Measurements from ENCODE around the gene ZNF740. TPM values are rescaled to one million over a fixed set of nuclear protein-coding genes. Genes with fewer than 3 reads are reported as not detected.
A peak's percentile ranks its signal among the peaks of the same experiment; 100 is the strongest.

Gene ZNF740
- total RNA-seq, 1 donor from 2014 or later: 46.8 TPM

DNA sequence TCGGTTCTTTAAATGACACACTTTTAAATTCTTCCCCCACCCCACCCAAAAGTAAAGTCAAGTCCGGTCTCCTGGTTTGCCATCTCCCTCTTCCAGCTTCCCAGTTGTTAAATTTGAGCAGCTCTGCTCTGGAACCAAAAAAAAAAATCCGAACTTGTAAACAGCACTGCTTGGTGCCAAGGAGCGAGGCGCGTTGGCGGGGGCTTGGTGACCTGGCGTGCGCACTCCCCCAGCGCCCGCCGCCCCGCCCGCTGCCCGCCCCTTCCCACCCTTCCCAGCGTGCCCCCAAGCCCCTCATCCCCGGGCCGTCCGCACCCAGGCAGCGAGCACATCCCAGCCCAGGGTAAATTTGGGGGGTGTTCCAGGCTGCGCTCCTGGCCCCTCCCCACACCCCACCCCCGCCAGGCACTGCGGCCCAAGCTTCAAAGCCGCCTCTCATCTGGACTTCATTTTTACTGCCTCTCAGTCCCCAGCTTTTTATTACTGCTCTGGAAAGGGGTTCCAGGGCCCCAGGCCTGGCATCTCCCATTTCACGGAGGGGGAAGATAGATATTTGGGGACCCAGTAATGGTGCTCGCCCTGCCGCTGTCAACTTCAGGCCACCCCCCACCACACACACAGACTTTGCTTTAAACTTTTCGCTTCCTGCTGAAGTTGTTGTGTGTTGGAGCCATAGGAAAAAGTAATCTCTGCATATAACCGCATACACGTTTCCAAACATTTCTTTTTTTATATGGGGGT lies 38.2 kb downstream of the ZNF740 start:
- Histone ChIP-seq H3K4me1 (peaks cover 70% of the 10 kb centered on the region), H3K27me3 (no peaks in the 10 kb centered on the region), H3K4me3 (peak overlapping the region; percentile 79), H3K9me3 (no peaks in the 10 kb centered on the region), H3K36me3 (peaks cover 16% of the 10 kb centered on the region), H3K27ac (peak overlapping the region; percentile 99)
- DNase-seq (no peak), ATAC-seq (no peak)
- no peak for TF ChIP-seq CTCF (IDR thresholded peaks at IDR 0.05)
- intact Hi-C loops (cut with DNase I): loop anchor here (10.0 kb wide), 1 partner anchor 66 kb away; no protein-coding TSS in a partner anchor

GRCh38 chr12:53219292-53219955 lies 38.9 kb downstream of the ZNF740 start:
- H3K4me3 ChIP-seq: peak overlapping the region; percentile 79
- DNase-seq (peak; percentile 76), ATAC-seq (no peak)
- H3K27me3 ChIP-seq: no peaks in the 10 kb centered on the region
- intact Hi-C loops (cut with DNase I): loop anchor here (10.0 kb wide), 1 partner anchor 65 kb away; no protein-coding TSS in a partner anchor
- H3K36me3 ChIP-seq: peaks cover 9% of the 10 kb centered on the region
- H3K9me3 ChIP-seq: no peaks in the 10 kb centered on the region
- H3K27ac ChIP-seq: peak overlapping the region; percentile 99
- peaks cover 70% of the 10 kb centered on the region for H3K4me1 ChIP-seq
- no peak for TF ChIP-seq CTCF (IDR thresholded peaks at IDR 0.05)

DNA sequence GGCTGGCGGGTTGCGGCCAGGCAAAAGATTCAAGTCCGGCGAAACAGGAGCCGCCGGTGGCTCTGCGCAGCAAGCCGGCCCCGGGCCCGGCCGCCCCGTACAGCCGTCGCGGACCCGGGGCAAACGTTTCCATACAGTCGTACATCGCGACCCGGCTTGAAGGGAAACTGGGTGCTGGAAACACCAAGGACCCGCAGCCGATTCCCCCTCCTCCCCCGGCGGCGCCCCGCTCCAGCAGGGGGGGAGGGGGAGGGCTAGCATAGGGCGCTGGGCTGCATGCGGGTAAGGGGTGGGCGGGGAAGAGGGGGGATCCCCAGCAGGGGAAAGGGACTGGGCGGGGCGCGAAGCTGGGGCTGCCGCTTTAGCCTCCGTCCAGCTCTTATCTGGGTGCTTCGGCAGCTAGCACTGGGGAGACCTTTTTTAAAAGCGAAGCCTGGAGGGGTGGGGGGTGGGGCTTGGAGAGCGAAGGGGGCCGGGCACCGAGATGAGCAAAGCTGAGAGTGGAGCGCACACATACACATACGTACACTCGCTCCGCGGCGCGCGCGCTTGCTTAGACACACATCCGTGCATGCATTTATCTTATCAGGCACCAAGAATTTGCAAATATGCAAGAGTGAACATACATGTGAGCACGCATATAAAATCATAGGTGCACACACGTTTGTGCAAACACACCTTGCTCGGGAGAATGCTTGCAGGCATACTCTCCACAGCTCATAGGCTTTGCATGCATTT lies 39.6 kb downstream of the ZNF740 start:
- peaks cover 71% of the 10 kb centered on the region for H3K4me1 ChIP-seq
- no peaks in the 10 kb centered on the region for H3K9me3 ChIP-seq
- no peak for TF ChIP-seq CTCF (IDR thresholded peaks at IDR 0.05)
- intact Hi-C loops (cut with DNase I): loop anchor here (10.0 kb wide), 1 partner anchor 65 kb away; no protein-coding TSS in a partner anchor
- H3K4me3 ChIP-seq: peak overlapping the region; percentile 79
- H3K27me3 ChIP-seq: no peaks in the 10 kb centered on the region
- peak; percentile 3 for ATAC-seq
- H3K27ac ChIP-seq: peak overlapping the region; percentile 99
- DNase-seq: peak; percentile 84
- H3K36me3 ChIP-seq: peaks cover 2% of the 10 kb centered on the region

DNA sequence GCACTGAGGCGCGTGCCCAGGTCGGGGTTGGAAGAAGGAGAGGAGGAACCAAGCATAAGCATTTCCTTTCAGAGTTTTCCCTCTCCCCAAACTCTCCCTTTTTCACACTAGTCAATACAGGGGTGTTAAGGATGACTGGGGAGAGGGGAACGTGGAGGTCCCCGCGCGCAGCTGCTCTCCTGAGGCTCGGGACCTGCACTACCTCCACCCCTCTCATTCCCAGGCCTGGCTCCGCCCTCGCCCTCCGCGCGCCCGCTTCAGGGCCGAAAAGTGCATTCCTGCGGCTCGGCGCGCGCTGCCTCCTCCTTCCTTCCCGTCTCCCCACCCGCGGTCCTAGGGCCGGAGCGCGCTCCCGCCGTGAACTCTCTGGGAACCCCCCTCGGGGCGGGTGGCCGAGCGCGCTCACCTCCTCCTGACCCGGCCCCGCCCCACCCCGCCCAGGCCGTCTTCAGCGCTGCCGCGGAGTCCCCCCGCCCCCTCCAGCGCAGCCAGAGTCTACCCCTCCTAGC lies 40.2 kb downstream of the ZNF740 start:
- Histone ChIP-seq H3K36me3 (no peaks in the 10 kb centered on the region), H3K27ac (peak overlapping the region; percentile 99), H3K27me3 (no peaks in the 10 kb centered on the region), H3K4me3 (peak overlapping the region; percentile 79), H3K9me3 (no peaks in the 10 kb centered on the region), H3K4me1 (peaks cover 68% of the 10 kb centered on the region)
- ATAC-seq: peak; percentile 87
- peak; percentile 98 for DNase-seq
- intact Hi-C loops (cut with DNase I): no loop called here
- TF ChIP-seq CTCF (IDR thresholded peaks at IDR 0.05): no peak

DNA sequence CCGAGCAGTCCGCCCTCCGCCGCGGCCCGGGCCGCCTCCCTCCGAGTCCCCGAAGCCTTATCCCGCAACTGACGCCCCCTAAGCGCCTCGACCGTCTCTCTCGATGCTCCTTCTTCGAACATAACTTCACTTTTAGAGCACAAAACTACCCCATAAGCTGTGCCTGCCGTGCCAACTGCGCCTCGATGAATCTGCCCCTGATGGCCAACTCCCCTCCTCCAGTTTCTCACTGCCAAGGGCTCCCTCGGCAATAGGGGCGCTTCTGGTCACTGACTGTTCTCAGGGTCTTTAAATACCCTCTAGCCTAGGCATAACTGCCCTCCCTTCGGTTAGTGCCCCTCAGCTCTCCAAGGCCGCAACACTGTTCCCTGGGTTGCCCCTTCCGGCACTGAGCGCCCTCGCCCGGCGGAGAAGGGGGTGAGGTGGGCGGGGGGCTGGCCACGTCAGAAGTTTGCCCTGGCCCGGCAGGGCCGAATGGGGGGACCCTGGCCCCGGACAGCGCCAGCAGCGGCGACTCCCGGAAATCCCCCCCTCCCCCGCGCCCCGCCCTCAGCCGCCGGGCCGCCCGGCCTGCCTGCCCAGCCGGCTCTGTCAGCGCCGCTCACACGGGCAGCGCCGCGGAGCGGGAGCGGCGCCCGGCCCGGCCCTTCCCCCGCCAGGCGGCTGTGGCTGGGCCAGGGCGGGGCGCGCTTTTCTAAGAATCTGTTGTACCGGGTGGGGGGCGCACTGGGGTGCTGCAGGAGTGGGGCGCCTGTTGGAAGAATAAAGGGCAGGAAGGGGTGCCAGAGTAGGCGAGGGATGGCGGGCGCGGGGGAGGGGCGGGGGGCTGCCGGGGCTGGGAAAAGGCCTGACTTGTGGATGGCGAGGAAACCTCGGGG lies 40.9 kb downstream of the ZNF740 start:
- DNase-seq: peak; percentile 92
- H3K4me3 ChIP-seq: peak overlapping the region; percentile 79
- intact Hi-C loops (cut with DNase I): no loop called here
- peak overlapping the region; percentile 99 for H3K27ac ChIP-seq
- no peaks in the 10 kb centered on the region for H3K9me3 ChIP-seq
- peak; percentile 67 for ATAC-seq
- no peaks in the 10 kb centered on the region for H3K36me3 ChIP-seq
- peaks cover 61% of the 10 kb centered on the region for H3K4me1 ChIP-seq
- H3K27me3 ChIP-seq: no peaks in the 10 kb centered on the region
- no peak for TF ChIP-seq CTCF (IDR thresholded peaks at IDR 0.05)

Data from upper lobe of right lung (tissue), 1 donor.